Coronary artery (tissue), 2 donors: ENCODE measurements around the gene CARD8.
"Not testable (repeated sequence)": the region's sequence is repeated elsewhere in the genome, so short reads cannot be mapped to it uniquely, and the experiment has no call there.

ENCODE experiments used
- DNase-seq: peaks from one replicate; pipeline ENCODE4 v3.0.0-alpha.2; 2017; ENCODE audit warnings: low spot score
- H3K27ac ChIP-seq, 2 donors: fragments of 200-600 bp; sonication (generic); one replicate each; pipeline ENCODE4 v1.5.1; 2016 to 2019
- H3K4me3 ChIP-seq: fragments of 200-600 bp; sonication (generic); 2 replicates; pipeline ENCODE4 v1.5.1; 2016; ENCODE audit warnings: mild to moderate bottlenecking, moderate library complexity
- TF ChIP-seq, protein P1 (sequence below): fragments of 200-600 bp; sonication (generic); IDR thresholded peaks from one replicate; pipeline ENCODE4 v1.5.1; 2019; ENCODE audit warnings: antibody characterized with exemption

The CARD8 gene

GRCh38 chr19:48284896-48285295, 29.2 kb upstream of the CARD8 start:
- DNase-seq = no peak
- TF ChIP-seq, protein P1, sequence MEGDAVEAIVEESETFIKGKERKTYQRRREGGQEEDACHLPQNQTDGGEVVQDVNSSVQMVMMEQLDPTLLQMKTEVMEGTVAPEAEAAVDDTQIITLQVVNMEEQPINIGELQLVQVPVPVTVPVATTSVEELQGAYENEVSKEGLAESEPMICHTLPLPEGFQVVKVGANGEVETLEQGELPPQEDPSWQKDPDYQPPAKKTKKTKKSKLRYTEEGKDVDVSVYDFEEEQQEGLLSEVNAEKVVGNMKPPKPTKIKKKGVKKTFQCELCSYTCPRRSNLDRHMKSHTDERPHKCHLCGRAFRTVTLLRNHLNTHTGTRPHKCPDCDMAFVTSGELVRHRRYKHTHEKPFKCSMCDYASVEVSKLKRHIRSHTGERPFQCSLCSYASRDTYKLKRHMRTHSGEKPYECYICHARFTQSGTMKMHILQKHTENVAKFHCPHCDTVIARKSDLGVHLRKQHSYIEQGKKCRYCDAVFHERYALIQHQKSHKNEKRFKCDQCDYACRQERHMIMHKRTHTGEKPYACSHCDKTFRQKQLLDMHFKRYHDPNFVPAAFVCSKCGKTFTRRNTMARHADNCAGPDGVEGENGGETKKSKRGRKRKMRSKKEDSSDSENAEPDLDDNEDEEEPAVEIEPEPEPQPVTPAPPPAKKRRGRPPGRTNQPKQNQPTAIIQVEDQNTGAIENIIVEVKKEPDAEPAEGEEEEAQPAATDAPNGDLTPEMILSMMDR = no peak
- Histone ChIP-seq H3K27ac (no peak overlapping the region), H3K4me3 (no peak overlapping the region)

DNA sequence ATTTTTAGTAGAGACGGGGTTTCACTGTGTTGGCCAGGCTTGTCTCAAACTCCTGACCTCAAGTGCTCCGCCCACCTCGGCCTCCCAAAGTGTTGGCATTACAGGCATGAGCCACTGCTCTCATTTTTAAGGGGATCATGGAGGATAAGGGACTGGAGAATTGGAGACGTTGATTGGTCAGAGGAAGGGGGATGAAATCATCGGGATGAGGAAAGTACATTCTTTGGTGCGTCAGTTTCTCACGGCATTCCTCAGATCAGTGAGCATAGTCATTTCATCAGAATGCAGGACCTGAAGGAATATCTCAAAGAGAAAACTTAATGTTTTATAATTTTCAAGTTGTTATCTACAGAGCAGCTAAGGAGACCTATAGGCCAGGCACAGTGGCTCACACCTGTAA, 28.2 kb upstream of the CARD8 start:
- Histone ChIP-seq H3K27ac (no peak overlapping the region), H3K4me3 (no peak overlapping the region)
- no peak for DNase-seq
- TF ChIP-seq, protein P1 = no peak

DNA sequence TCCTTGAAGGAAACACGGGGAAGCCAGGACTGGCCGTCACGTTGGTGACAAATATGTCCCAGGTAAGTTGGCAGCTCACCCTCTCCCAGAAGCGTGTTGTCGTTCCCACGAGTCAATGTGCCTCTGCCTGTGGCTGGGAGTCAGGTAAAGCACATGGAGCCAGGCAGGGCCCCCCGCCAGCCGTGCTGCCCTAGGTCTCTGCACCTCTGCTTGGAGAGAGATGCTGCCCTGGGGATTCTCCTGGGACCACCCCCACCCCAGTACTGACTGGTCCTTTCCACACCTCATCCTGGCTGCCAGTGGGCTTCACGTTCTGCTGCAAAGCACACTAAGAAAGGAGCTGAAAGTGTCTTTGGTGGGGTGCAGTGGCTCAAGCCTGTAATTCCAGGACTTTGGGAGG, 24.0 kb upstream of the CARD8 start:
- Histone ChIP-seq H3K4me3 (no peak overlapping the region), H3K27ac (no peak overlapping the region)
- no peak for DNase-seq
- TF ChIP-seq, protein P1 = no peak

DNA sequence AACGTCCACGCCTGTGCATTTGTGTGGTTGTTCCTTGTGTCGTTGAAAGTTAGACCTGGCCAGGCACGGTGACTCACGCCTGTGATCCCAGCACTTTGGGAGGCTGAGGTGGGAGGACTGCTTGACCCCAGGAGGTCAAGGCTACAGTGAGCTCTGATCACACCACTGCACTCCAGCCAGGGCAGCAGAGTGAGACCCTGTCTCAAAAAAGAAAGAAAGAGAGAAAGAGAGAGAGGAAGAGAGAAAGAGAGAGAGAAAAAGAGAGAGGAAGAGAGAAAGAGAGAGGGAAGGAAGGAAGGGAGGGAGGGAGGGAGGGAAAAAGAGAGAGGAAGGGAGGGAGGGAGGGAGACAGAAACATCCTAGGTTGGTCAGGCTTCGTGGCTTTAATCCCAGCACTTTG, 19.2 kb upstream of the CARD8 start:
- no peak for DNase-seq
- H3K27ac ChIP-seq = no peak overlapping the region
- TF ChIP-seq, protein P1 = no peak
- no peak overlapping the region for H3K4me3 ChIP-seq

DNA sequence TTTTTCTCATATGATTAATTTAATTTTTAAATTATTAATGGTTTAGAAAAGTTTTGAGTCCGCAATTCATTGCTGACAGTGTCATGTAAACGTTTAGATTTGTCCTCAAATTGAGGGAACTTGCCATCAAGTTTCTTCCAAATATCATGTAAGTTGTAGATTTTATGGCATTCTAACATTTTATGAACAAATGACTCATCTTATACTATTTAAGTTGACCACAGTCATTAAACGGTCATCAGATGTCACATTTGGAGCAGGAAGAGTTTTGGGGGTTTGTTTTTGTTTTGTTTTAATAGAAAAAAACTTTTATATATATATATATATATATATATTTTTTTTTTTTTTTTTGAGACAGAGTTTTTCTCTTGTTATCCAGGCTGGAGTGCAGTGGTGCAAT, 18.5 kb upstream of the CARD8 start:
- DNase-seq = no peak
- Histone ChIP-seq H3K27ac (no peak overlapping the region), H3K4me3 (no peak overlapping the region)
- TF ChIP-seq, protein P1 = no peak

- no peak for DNase-seq
- TF ChIP-seq, protein P1 = no peak
- Histone ChIP-seq H3K27ac (peak overlapping the region in 1 of 2 donors; percentile 51), H3K4me3 (peak overlapping the region; percentile 70)
Measured at GRCh38 chr19:48271531-48272151, 15.9 kb upstream of the CARD8 start.

GRCh38 chr19:48269617-48270026, 13.9 kb upstream of the CARD8 start:
- H3K4me3 ChIP-seq, DNase-seq, H3K27ac ChIP-seq: not testable (repeated sequence)

DNA sequence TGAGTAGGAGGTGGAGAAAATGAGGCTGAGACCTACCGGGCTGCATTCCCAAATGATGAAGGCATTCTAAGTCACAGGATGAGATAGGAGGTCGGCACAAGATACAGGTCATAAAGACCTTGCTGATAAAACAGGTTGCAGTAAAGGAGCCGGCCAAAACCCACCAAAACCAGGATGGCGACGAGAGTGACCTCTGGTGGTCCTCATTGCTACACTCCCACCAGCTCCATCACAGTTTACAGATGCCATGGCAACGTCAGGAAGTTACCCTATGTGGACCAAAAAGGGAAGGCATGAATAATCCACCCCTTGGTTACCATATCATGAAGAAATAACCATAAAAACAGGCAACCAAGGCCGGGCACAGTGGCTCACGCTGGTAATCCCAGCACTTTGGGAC, 9.6 kb upstream of the CARD8 start:
- H3K4me3 ChIP-seq, DNase-seq, H3K27ac ChIP-seq: not testable (repeated sequence)

- Histone ChIP-seq H3K4me3 (peak overlapping the region; percentile 72), H3K27ac (peak overlapping the region in 1 of 2 donors; percentile 78)
- DNase-seq = not testable (repeated sequence)
Measured at GRCh38 chr19:48260359-48260714, 4.6 kb upstream of the CARD8 start.

DNA sequence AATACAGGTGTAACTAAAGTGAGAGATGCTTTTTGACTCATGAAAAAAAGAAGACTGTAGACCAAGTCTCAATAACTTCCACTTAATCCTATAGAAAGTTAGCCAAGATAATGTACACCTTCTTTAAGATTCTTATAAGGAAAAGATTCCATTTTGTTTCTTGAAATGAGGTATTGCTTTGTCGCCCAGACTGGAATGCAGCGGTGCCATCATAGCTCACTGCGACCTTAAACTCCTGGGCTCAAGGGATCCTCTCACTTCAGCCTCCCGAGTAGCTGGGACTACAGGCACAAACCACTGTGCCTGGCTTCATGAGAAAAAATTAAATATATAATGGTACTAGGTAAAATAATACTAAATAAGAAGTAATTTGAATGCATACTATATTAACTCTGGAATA, 3.3 kb upstream of the CARD8 start:
- not testable (repeated sequence) for H3K4me3 ChIP-seq, H3K27ac ChIP-seq, DNase-seq
